Neural cell (in vitro differentiated cells): ENCODE data around the gene PTPRD. TPM values are rescaled to one million over a fixed set of nuclear protein-coding genes. Genes with fewer than 3 reads are reported as not detected.

Source experiments
- H2AFZ ChIP-seq: fragments of 200-600, 300-800 bp; sonication (generic), shearing (Covaris generic); 2 replicates; pipeline ENCODE4 v1.6.0; 2014; ENCODE audit warnings: low read depth, mild to moderate bottlenecking, antibody characterized with exemption, low read length, moderate library complexity
- H3F3A ChIP-seq: fragments of 200-600 bp; shearing (Covaris generic); 2 replicates; pipeline ENCODE4 v1.6.1; 2016; ENCODE audit warnings: mild to moderate bottlenecking, moderate library complexity, mixed read lengths, antibody characterized with exemption, low read length; ENCODE audit not compliant: insufficient read depth, poor library complexity, severe bottlenecking
- H3K27ac ChIP-seq: fragments of 200-600, 300-800 bp; sonication (generic), shearing (Covaris generic); 2 replicates; pipeline ENCODE4 v1.5.1; 2014; ENCODE audit warnings: mild to moderate bottlenecking, low read length, moderate library complexity
- H3K27me3 ChIP-seq: fragments of 300-800, 200-600 bp; sonication (generic), shearing (Covaris generic); 2 replicates; pipeline ENCODE4 v1.6.0; 2014; ENCODE audit warnings: mild to moderate bottlenecking, low read depth, low read length, moderate library complexity; ENCODE audit not compliant: insufficient read depth
- H3K36me3 ChIP-seq: fragments of 300-800, 200-600 bp; sonication (generic), shearing (Covaris generic); 2 replicates; pipeline ENCODE4 v1.5.1; 2014; ENCODE audit warnings: mild to moderate bottlenecking, antibody characterized with exemption, low read length, moderate library complexity; ENCODE audit not compliant: insufficient read depth
- H3K4me2 ChIP-seq: fragments of 300-800, 200-600 bp; sonication (generic), shearing (Covaris generic); 2 replicates; pipeline ENCODE4 v1.6.0; 2014; ENCODE audit warnings: mild to moderate bottlenecking, low read length
- H3K4me3 ChIP-seq: fragments of 300-800, 200-600 bp; sonication (generic), shearing (Covaris generic); 2 replicates; pipeline ENCODE4 v1.5.1; 2014; ENCODE audit warnings: mild to moderate bottlenecking, low read length, moderate library complexity
- H3K79me2 ChIP-seq: fragments of 200-600 bp; shearing (Covaris generic); replicated peaks from 2 replicates; pipeline ENCODE4 v1.6.0; 2014; ENCODE audit warnings: mild to moderate bottlenecking, low read length, moderate library complexity; ENCODE audit not compliant: insufficient read depth
- H3K9ac ChIP-seq: fragments of 300-800, 200-600 bp; sonication (generic), shearing (Covaris generic); 2 replicates; pipeline ENCODE4 v1.6.1; 2016; ENCODE audit warnings: mild to moderate bottlenecking, low read length, mixed read lengths
- H3K9me2 ChIP-seq: fragments of 200-600 bp; shearing (Covaris generic); 2 replicates; pipeline ENCODE4 v1.6.1; 2016; ENCODE audit warnings: mild to moderate bottlenecking, low read length, mixed read lengths; ENCODE audit not compliant: insufficient read depth
- H3K9me3 ChIP-seq: fragments of 200-600, 300-800 bp; sonication (generic), shearing (Covaris generic); 2 replicates; pipeline ENCODE4 v1.6.1; 2016; ENCODE audit warnings: mild to moderate bottlenecking, mixed run types, low read length, moderate library complexity, mixed read lengths
- H4K20me1 ChIP-seq: fragments of 200-600 bp; shearing (Covaris generic); 2 replicates; pipeline ENCODE4 v1.6.1; 2016; ENCODE audit warnings: mild to moderate bottlenecking, mixed run types; ENCODE audit not compliant: insufficient read depth
- CTCF ChIP-seq: fragments of 450-650 bp; IDR thresholded peaks from 2 replicates; pipeline ENCODE4 v1.5.1; 2014; ENCODE audit warnings: antibody characterized with exemption, mild to moderate bottlenecking, moderate library complexity; ENCODE audit not compliant: poor library complexity, severe bottlenecking
- EP300 ChIP-seq: fragments of 450-650 bp; conservative IDR thresholded peaks from 2 replicates; pipeline ENCODE4 v1.6.1; 2014; ENCODE audit warnings: antibody characterized with exemption, mild to moderate bottlenecking, moderate library complexity; ENCODE audit not compliant: poor library complexity, severe bottlenecking
- EZH2 ChIP-seq: fragments of 200-600, 300-800 bp; shearing (Covaris generic), sonication (generic); IDR thresholded peaks from 2 replicates; pipeline ENCODE4 v1.6.1; 2014; ENCODE audit warnings: antibody characterized with exemption, low read length, borderline replicate concordance, mild to moderate bottlenecking; ENCODE audit not compliant: insufficient read depth, poor library complexity, severe bottlenecking
- MXI1 ChIP-seq: fragments of 450-650 bp; conservative IDR thresholded peaks from 2 replicates; pipeline ENCODE4 v1.6.1; 2014; ENCODE audit warnings: antibody characterized with exemption, mild to moderate bottlenecking; ENCODE audit not compliant: poor library complexity, severe bottlenecking
- POLR2AphosphoS5 ChIP-seq: IDR thresholded peaks from 2 replicates; pipeline ENCODE4 v1.6.1; 2012
- RAD21 ChIP-seq: fragments of 450-650 bp; conservative IDR thresholded peaks from 2 replicates; pipeline ENCODE4 v1.6.1; 2014; ENCODE audit warnings: antibody characterized with exemption, mild to moderate bottlenecking, moderate library complexity
- SMC3 ChIP-seq: fragments of 450-650 bp; conservative IDR thresholded peaks from 2 replicates; pipeline ENCODE4 v1.6.1; 2014; ENCODE audit warnings: antibody characterized with exemption, mild to moderate bottlenecking, moderate library complexity; ENCODE audit not compliant: poor library complexity
- TAF1 ChIP-seq: IDR thresholded peaks from 2 replicates; pipeline ENCODE4 v1.6.1; 2012; ENCODE audit warnings: low read depth
- polyA plus RNA-seq: library from polyadenylated mRNA; depleted of rRNA; stranded (reverse); fragments of >200 nt; gene quantifications from 2 replicates; pipeline ENCODE4 v1.2.3, GENCODE V29; 2014
- TF ChIP-seq, protein P1 (sequence below): IDR thresholded peaks from 2 replicates; pipeline ENCODE4 v1.6.1; 2012; ENCODE audit warnings: borderline replicate concordance

Gene PTPRD
- polyA plus RNA-seq, 1 donor from 2014 or later: 143 TPM

DNA sequence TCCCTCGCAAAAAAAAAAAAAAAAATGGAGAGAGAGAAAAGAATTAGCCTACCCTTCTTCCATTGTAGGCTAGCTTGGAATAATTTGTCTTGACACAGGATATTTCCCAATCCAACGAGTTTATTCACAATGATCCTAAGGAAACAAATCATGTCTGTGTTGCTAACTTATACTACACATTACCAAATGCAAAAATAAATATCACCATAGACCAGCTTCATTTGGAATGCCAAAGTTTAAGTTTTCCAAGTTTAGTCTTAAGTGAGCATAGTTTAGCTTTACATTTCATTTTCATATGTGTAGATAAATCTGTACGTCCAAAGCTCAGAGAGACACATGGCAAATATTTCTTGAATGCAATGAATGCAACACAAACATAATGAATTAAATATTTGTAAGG, 1707.1 kb downstream of the PTPRD start:
- Histone ChIP-seq H3K79me2 (no peaks in the 10 kb centered on the region), H3K4me3 (no peak overlapping the region), H3K9ac (no peak overlapping the region), H3F3A (no peaks in the 10 kb centered on the region), H3K27ac (no peak overlapping the region), H4K20me1 (no peaks in the 10 kb centered on the region), H3K4me2 (no peak overlapping the region), H3K27me3 (no peaks in the 10 kb centered on the region), H2AFZ (no peak overlapping the region), H3K9me2 (no peaks in the 10 kb centered on the region), H3K9me3 (no peaks in the 10 kb centered on the region), H3K36me3 (no peaks in the 10 kb centered on the region)
- TF ChIP-seq RAD21: no peak
- no peak for TF ChIP-seq POLR2AphosphoS5
- no peak for TF ChIP-seq TAF1
- TF ChIP-seq, protein P1, sequence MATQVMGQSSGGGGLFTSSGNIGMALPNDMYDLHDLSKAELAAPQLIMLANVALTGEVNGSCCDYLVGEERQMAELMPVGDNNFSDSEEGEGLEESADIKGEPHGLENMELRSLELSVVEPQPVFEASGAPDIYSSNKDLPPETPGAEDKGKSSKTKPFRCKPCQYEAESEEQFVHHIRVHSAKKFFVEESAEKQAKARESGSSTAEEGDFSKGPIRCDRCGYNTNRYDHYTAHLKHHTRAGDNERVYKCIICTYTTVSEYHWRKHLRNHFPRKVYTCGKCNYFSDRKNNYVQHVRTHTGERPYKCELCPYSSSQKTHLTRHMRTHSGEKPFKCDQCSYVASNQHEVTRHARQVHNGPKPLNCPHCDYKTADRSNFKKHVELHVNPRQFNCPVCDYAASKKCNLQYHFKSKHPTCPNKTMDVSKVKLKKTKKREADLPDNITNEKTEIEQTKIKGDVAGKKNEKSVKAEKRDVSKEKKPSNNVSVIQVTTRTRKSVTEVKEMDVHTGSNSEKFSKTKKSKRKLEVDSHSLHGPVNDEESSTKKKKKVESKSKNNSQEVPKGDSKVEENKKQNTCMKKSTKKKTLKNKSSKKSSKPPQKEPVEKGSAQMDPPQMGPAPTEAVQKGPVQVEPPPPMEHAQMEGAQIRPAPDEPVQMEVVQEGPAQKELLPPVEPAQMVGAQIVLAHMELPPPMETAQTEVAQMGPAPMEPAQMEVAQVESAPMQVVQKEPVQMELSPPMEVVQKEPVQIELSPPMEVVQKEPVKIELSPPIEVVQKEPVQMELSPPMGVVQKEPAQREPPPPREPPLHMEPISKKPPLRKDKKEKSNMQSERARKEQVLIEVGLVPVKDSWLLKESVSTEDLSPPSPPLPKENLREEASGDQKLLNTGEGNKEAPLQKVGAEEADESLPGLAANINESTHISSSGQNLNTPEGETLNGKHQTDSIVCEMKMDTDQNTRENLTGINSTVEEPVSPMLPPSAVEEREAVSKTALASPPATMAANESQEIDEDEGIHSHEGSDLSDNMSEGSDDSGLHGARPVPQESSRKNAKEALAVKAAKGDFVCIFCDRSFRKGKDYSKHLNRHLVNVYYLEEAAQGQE: no peak
- no peak for TF ChIP-seq EZH2
- no peak for TF ChIP-seq SMC3
- no peak for TF ChIP-seq CTCF
- no peak for TF ChIP-seq MXI1
- TF ChIP-seq EP300: no peak

DNA sequence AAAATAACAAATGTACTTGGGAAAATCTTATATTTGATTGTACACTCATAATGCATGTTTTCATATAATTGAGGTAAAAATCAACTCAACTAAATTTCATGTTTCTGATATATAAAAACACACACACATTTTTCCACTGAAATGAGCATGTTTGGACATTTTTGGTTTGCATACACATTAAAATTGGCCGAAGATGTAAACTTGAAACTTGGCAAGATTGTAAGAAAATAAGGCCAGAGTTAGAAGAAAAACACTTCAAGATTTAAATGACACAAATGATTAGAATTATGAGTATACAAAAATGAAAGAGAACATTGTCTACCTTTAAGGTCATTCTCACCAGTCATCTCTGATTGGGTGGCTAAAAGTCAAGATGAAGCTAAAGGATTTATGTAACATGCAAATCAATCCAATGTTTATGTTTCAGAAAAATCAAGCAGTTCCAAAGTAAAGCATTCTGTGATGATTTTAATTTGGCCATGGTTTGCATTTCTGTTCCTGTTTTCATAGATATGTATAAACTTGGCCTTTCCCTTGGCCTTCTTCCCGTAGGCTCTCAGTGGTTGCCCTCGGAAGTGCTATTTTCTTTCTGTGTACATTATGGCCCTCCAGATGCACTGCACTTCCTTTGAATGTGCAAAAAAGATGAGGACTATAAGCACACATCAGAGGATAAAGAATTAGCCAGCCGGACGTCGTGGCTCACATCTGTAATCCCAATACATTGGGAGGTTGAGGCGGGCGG, 1707.9 kb downstream of the PTPRD start:
- no peaks in the 10 kb centered on the region for H3K9me2 ChIP-seq
- no peak overlapping the region for H3K27ac ChIP-seq
- H3K27me3 ChIP-seq: no peaks in the 10 kb centered on the region
- no peaks in the 10 kb centered on the region for H3F3A ChIP-seq
- H4K20me1 ChIP-seq: no peaks in the 10 kb centered on the region
- no peaks in the 10 kb centered on the region for H3K9me3 ChIP-seq
- no peak overlapping the region for H3K4me2 ChIP-seq
- no peak overlapping the region for H3K4me3 ChIP-seq
- no peaks in the 10 kb centered on the region for H3K79me2 ChIP-seq
- no peaks in the 10 kb centered on the region for H3K36me3 ChIP-seq
- TF ChIP-seq SMC3: no peak
- TF ChIP-seq RAD21: no peak
- TF ChIP-seq, protein P1: no peak
- TF ChIP-seq MXI1: no peak
- no peak overlapping the region for H2AFZ ChIP-seq
- no peak overlapping the region for H3K9ac ChIP-seq
